Skeletal muscle satellite cell (primary cell): ENCODE results near the gene METTL27.

Experiments
- H3K27me3 ChIP-seq: 2 replicates; pipeline ENCODE4 v1.7.0; 2013; ENCODE audit warnings: low read length; ENCODE audit not compliant: control insufficient read depth, insufficient read depth
- H3K36me3 ChIP-seq: 2 replicates; pipeline ENCODE4 v1.7.0; 2013; ENCODE audit warnings: mild to moderate bottlenecking, control low read depth, low read length; ENCODE audit not compliant: insufficient read depth
- H3K4me1 ChIP-seq: 2 replicates; pipeline ENCODE4 v1.7.0; 2013; ENCODE audit warnings: low read length; ENCODE audit not compliant: control insufficient read depth, insufficient read depth
- H3K4me2 ChIP-seq: 2 replicates; pipeline ENCODE4 v1.7.0; 2013; ENCODE audit warnings: mild to moderate bottlenecking, low read length
- H3K4me3 ChIP-seq: 2 replicates; pipeline ENCODE4 v1.7.0; 2013; ENCODE audit warnings: low read length
- H3K9ac ChIP-seq: 2 replicates; pipeline ENCODE4 v1.7.0; 2013; ENCODE audit warnings: mild to moderate bottlenecking, low read depth, low read length, moderate library complexity
- H3K9me3 ChIP-seq: replicated peaks from 2 replicates; pipeline ENCODE4 v1.7.0; 2013; ENCODE audit warnings: mild to moderate bottlenecking, control low read depth, low read length

The METTL27 gene

DNA sequence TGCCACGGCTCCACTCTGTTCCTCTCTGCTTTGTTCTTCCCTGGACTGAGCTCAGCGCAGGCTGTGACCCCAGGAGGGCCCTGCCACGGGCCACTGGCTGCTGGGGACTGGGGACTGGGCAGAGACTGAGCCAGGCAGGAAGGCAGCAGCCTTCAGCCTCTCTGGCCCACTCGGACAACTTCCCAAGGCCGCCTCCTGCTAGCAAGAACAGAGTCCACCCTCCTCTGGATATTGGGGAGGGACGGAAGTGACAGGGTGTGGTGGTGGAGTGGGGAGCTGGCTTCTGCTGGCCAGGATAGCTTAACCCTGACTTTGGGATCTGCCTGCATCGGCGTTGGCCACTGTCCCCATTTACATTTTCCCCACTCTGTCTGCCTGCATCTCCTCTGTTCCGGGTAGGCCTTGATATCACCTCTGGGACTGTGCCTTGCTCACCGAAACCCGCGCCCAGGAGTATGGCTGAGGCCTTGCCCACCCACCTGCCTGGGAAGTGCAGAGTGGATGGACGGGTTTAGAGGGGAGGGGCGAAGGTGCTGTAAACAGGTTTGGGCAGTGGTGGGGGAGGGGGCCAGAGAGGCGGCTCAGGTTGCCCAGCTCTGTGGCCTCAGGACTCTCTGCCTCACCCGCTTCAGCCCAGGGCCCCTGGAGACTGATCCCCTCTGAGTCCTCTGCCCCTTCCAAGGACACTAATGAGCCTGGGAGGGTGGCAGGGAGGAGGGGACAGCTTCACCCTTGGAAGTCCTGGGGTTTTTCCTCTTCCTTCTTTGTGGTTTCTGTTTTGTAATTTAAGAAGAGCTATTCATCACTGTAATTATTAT, 10.3 kb downstream of the METTL27 start:
- H3K27me3 ChIP-seq = no peaks in the 10 kb centered on the region
- peaks cover 11% of the 10 kb centered on the region for H3K4me1 ChIP-seq
- H3K36me3 ChIP-seq = no peaks in the 10 kb centered on the region
- H3K4me3 ChIP-seq = no peak overlapping the region
- no peaks in the 10 kb centered on the region for H3K9me3 ChIP-seq
- H3K9ac ChIP-seq = no peak overlapping the region
- H3K4me2 ChIP-seq = no peak overlapping the region

DNA sequence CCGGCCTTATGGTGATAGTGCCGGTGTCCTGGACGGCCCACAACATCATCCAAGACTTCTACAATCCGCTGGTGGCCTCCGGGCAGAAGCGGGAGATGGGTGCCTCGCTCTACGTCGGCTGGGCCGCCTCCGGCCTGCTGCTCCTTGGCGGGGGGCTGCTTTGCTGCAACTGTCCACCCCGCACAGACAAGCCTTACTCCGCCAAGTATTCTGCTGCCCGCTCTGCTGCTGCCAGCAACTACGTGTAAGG, 10.8 kb downstream of the METTL27 start:
- no peak overlapping the region for H3K4me3 ChIP-seq
- no peaks in the 10 kb centered on the region for H3K27me3 ChIP-seq
- no peak overlapping the region for H3K4me2 ChIP-seq
- H3K9me3 ChIP-seq = no peaks in the 10 kb centered on the region
- H3K36me3 ChIP-seq = no peaks in the 10 kb centered on the region
- H3K4me1 ChIP-seq = peaks cover 11% of the 10 kb centered on the region
- H3K9ac ChIP-seq = no peak overlapping the region

DNA sequence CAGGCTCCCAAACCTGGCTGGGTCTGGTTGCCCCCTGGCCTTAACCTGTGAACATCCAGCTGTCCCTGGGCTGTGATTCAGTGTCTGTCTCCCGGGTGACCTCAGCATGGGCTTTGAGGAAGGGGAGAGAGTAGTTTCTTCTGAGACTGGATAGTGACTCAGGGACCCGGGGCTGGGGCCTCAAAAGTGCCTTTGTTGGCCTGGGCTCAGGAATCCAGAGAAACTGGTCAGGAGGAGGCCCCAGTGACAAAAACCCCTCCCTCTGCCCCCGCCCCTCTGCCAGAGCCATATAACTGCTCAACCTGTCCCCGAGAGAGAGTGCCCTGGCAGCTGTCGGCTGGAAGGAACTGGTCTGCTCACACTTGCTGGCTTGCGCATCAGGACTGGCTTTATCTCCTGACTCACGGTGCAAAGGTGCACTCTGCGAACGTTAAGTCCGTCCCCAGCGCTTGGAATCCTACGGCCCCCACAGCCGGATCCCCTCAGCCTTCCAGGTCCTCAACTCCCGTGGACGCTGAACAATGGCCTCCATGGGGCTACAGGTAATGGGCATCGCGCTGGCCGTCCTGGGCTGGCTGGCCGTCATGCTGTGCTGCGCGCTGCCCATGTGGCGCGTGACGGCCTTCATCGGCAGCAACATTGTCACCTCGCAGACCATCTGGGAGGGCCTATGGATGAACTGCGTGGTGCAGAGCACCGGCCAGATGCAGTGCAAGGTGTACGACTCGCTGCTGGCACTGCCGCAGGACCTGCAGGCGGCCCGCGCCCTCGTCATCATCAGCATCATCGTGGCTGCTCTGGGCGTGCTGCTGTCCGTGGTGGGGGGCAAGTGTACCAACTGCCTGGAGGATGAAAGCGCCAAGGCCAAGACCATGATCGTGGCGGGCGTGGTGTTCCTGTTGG, 11.4 kb downstream of the METTL27 start, which contains the start of gene CLDN4:
CLDN4 (plus strand) TSS at position 316 of the 903 bp plus-strand sequence; CDS start at position 522, 206 bp downstream.
- Histone ChIP-seq H3K9me3 (no peaks in the 10 kb centered on the region), H3K4me2 (no peak within 1 kb of the TSS), H3K4me1 (peaks cover 11% of the 10 kb centered on the region), H3K36me3 (no peaks in the 10 kb centered on the region), H3K4me3 (no peak within 1 kb of the TSS), H3K27me3 (no peaks in the 10 kb centered on the region), H3K9ac (no peak within 1 kb of the TSS)

DNA sequence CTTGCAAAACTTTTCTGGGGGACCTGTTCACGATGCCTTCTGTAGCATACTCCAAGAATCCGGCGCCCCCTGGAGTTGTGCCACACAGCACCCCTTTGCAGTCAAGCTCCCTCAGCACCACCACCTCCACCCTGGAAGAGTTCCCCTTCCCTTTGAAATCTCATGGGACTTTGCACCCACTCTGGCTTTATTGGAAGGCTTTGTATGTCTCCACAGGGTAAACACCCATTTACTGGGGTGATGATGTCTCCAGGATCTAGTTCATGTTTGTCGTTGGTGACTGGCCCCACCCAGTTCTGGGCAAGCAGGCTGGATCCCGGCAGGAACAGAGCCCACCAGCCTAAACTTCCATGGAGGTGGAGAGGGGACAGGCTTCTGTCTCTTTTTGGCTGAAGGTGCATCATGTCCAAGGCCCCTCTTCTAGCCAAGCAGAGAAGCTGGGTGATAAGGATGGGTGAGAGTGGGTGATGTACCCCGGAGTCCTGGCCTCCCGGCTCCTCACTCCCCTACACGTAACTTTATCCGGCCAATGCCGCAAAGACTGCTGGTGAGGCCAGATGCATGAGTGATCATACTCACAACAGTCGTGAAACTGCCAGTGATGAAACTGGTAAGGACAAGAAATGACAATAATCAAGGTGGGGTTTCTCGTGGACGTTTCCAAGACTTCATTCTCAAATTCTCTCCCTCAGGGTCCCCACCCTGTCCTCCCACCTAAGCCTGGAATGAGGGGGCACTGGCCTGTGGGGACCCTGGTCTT, 12.2 kb downstream of the METTL27 start:
- no peak overlapping the region for H3K4me2 ChIP-seq
- H3K36me3 ChIP-seq = no peaks in the 10 kb centered on the region
- H3K9ac ChIP-seq = no peak overlapping the region
- peaks cover 11% of the 10 kb centered on the region for H3K4me1 ChIP-seq
- H3K9me3 ChIP-seq = no peaks in the 10 kb centered on the region
- no peaks in the 10 kb centered on the region for H3K27me3 ChIP-seq
- H3K4me3 ChIP-seq = no peak overlapping the region

DNA sequence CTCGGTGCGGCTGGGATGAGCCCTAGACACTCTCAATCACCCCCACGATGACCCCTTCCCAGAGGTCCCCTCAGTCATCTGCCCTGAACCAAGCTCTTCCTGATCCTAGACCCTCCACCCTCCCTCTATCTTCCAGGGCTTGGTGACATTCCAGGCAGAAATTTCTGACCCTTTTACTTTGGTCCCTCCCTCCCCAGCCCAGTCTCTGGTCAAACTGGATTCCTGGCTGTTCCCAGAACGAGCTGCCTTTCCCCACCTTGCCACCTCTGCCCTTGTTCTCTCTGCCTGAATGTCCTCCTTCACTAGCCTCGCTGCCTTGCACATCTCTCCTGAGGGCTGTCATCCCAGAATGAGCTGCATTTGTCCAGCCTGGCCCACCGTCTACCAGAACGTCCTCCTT, 12.8 kb downstream of the METTL27 start:
- Histone ChIP-seq H3K4me2 (no peak overlapping the region), H3K9me3 (no peaks in the 10 kb centered on the region), H3K9ac (no peak overlapping the region), H3K36me3 (no peaks in the 10 kb centered on the region), H3K4me3 (no peak overlapping the region), H3K27me3 (no peaks in the 10 kb centered on the region), H3K4me1 (peaks cover 15% of the 10 kb centered on the region)

DNA sequence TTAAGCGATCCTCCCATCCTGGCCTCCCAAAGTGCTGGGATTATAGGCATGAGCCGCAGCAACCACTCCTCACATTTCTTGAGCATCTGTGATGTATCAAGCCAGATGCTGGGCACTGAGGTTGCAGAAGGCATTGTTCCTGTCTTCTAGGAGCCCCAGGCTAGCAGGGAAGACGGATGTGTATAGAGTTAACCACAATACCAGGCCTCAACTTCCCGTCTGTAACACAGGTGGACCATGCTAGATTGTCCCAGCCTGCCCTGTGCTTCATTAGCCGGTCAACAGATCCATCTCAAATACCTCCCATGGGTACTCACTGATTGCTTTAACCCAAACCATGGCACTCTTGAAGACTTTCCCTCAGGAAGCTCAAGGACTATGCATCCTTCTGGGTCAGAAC, 13.3 kb downstream of the METTL27 start:
- H3K27me3 ChIP-seq = no peaks in the 10 kb centered on the region
- H3K4me1 ChIP-seq = peaks cover 15% of the 10 kb centered on the region
- no peaks in the 10 kb centered on the region for H3K36me3 ChIP-seq
- no peaks in the 10 kb centered on the region for H3K9me3 ChIP-seq
- H3K4me2 ChIP-seq = no peak overlapping the region
- H3K9ac ChIP-seq = no peak overlapping the region
- H3K4me3 ChIP-seq = no peak overlapping the region

DNA sequence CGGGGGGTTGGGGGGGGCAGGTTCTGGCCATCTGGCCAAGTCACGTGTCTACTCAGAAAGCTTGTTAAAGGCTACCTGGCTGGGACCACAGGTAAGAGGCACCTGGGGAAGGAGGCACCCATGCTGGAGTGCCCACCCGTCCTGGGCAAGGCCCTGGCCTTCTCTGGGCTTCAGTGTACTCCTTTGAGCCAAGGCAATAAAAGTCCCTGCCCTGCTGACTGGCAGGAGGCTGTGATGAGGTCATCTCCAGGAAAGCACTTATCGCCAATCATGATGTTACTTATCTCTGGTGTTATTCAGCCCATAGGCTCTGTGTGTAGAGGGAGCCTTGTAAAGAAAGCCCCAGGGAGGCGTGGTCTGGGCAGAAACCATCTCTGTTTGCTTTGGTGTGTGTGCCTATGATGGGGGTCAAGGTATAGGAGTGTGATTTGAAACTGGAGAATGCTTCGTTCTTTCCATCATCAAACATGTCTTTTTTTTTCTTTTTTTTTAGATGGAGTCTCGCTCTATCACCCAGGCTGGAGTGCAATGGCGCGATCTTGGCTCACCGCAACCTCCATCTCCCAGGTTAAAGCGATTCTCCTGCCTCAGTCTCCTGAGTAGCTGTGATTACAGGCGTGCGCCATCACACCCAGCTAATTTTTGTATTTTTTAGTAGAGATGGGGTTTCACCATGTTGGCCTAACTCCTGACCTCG, 14.1 kb downstream of the METTL27 start:
- H3K36me3 ChIP-seq = no peaks in the 10 kb centered on the region
- H3K4me2 ChIP-seq = no peak overlapping the region
- no peaks in the 10 kb centered on the region for H3K9me3 ChIP-seq
- peaks cover 20% of the 10 kb centered on the region for H3K4me1 ChIP-seq
- H3K4me3 ChIP-seq = no peak overlapping the region
- no peak overlapping the region for H3K9ac ChIP-seq
- H3K27me3 ChIP-seq = no peaks in the 10 kb centered on the region

DNA sequence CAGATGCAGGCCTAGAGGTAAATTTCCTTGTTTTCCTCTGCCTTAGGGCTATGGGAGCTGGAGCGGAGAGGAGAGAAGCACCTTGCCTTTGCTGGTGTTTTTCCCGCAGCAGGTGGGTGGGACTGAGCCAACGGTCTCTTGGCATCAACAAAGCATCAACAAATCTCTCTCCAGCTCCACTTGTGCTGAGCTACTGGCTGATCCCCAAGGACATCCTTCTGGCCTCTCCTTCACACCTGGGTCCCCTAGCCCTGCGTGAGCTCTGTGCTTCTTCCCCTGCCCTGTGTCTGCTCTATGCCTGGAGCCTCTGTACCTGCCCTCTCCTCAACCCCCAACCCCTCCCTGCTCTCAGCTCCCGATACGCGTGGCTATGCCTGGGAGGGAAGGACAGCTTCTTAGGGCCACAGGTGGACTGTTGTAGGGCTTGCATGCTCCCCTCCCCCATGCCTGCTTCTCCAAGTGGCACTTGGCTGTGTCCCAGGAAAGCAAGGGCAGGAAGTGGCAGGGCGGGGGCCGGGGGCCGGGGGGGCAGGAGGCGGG, 14.7 kb downstream of the METTL27 start:
- peaks cover 26% of the 10 kb centered on the region for H3K4me1 ChIP-seq

DNA sequence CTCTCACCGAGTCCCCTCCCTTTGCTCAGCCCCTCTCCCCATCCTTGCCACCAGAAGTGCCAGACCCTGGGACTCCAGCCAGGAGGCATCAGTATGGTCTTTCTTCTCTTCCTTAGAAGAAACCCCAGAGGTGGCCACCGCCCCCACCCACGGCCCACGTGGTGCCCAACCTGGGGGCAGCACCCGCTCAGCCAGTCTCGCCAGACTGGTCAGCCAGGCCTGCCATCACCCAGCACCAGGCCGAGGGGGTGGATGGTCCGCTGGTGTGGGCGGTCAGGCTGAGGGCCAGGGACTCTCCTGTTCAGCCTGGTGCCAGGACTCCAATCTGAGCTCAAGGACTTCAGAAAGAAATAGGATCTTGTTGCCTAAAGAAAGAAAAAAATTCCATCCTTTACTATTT, 17.3 kb downstream of the METTL27 start:
- Histone ChIP-seq H3K4me2 (no peak overlapping the region), H3K9me3 (no peaks in the 10 kb centered on the region), H3K9ac (no peak overlapping the region), H3K4me3 (no peak overlapping the region), H3K4me1 (peaks cover 32% of the 10 kb centered on the region), H3K27me3 (no peaks in the 10 kb centered on the region), H3K36me3 (no peaks in the 10 kb centered on the region)

More for the DNA sequence above, 14.7 kb downstream of the METTL27 start:
- H3K9ac ChIP-seq = no peak overlapping the region
- H3K36me3 ChIP-seq = no peaks in the 10 kb centered on the region
- H3K4me2 ChIP-seq = no peak overlapping the region
- no peaks in the 10 kb centered on the region for H3K9me3 ChIP-seq
- no peak overlapping the region for H3K4me3 ChIP-seq
- H3K27me3 ChIP-seq = no peaks in the 10 kb centered on the region

DNA sequence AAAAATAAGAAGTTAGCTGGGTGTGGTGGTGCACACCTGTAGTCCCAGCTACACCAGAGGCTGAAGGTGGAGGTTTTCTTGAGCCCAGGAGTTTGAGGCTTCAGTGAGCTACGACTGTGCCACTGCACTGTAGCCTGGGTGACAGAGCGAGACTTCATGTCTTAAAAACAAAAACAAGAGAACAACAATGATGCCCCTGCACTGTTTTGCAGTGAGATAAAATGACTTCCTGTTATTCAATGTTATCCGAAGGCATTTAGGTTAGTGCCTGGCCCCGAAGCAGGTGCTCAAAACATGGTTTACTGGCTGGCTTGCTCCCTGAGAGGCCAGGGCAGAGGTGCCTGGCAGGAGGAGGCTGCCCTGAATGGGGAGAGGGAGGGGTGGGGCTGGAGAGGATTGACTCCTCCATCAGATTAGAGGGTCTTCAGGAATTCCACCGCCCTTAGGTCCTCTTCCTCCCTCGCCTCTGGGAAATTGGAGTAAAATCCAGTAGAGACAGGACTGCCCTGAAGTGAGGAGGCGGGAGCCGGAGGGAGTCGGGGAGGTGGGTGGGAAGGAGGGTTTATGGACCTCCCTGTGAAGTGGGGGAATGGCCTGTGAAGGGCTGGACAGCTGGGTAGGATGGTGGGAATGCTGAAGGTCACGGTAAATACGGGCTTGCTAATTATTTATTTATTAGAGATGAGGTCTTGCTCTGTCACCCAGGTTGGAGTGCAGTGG, 18.3 kb downstream of the METTL27 start:
- Histone ChIP-seq H3K4me3 (no peak overlapping the region), H3K27me3 (no peaks in the 10 kb centered on the region), H3K36me3 (no peaks in the 10 kb centered on the region), H3K4me1 (peaks cover 32% of the 10 kb centered on the region), H3K4me2 (no peak overlapping the region), H3K9me3 (no peaks in the 10 kb centered on the region), H3K9ac (no peak overlapping the region)
